Measurements from ENCODE around the gene PANK3. TPM values are rescaled to one million over a fixed set of nuclear protein-coding genes. Genes with fewer than 3 reads are reported as not detected.

The PANK3 gene
- total RNA-seq, 1 experiment from 2014 or later = 79.7 TPM

GRCh38 chr5:168602517-168602916 lies 23.3 kb upstream of the PANK3 start:
- Histone ChIP-seq H3K9me3 (ENCODE audit: control insufficient read depth, insufficient read depth, low read depth, low read length) (no peaks in the 10 kb centered on the region), H3K4me1 (ENCODE audit: control insufficient read depth, insufficient read depth, low read length) (no peaks in the 10 kb centered on the region; the same call in 1 of the 2 replicates), H3K4me3 (ENCODE audit: low read depth in 2 of 2, low read length in 2 of 2) (no peak overlapping the region), H3K36me3 (ENCODE audit: control insufficient read depth, insufficient read depth, low read length) (no peaks in the 10 kb centered on the region), H3K27me3 (ENCODE audit: control insufficient read depth, insufficient read depth, low read length) (no peaks in the 10 kb centered on the region), H3K27ac (ENCODE audit: low read length) (no peak overlapping the region)
- intact Hi-C loops (cut with micrococcal nuclease; ENCODE audit: unreplicated experiment) = no loop called here
- no peak for ATAC-seq
- ChIA-PET POLR2A (no interaction called here), CTCF (no interaction called here)
- in situ Hi-C loops (cut with HindIII; ENCODE audit: low pct_unique_long_range_greater_than_20kb, low sequenced_read_pairs) = no loop called here
- BruUV-seq (replicated peaks) = no TSS peak
- DNase-seq (ENCODE audit: low read depth, low spot score) = no peak
- TF ChIP-seq POLR2AphosphoS5 (IDR thresholded peaks at IDR 0.05; ENCODE audit: low read depth, low read length) (no peak), SIN3A (IDR thresholded peaks at IDR 0.05; ENCODE audit: borderline replicate concordance, insufficient read depth, low read depth, low read length) (no peak), REST (IDR thresholded peaks at IDR 0.05; ENCODE audit: insufficient read depth in 1 of 2, low read depth in 2 of 2, low read length in 1 of 2) (no peak), CTCF (IDR thresholded peaks at IDR 0.05) (no peak)

GRCh38 chr5:168601972-168602371 lies 22.8 kb upstream of the PANK3 start:
- no peak for ATAC-seq
- intact Hi-C loops (cut with micrococcal nuclease; ENCODE audit: unreplicated experiment) = no loop called here
- POLR2A ChIA-PET = no interaction called here
- H3K27ac ChIP-seq (ENCODE audit: low read length) = no peak overlapping the region
- no peak for DNase-seq (ENCODE audit: low read depth, low spot score)
- in situ Hi-C loops (cut with HindIII; ENCODE audit: low pct_unique_long_range_greater_than_20kb, low sequenced_read_pairs) = no loop called here
- no peaks in the 10 kb centered on the region for H3K27me3 ChIP-seq (ENCODE audit: control insufficient read depth, insufficient read depth, low read length)
- H3K4me1 ChIP-seq (ENCODE audit: control insufficient read depth, insufficient read depth, low read length) = no peaks in the 10 kb centered on the region; the same call in 1 of the 2 replicates
- CTCF ChIA-PET = no interaction called here
- BruUV-seq (replicated peaks) = no TSS peak
- TF ChIP-seq REST (IDR thresholded peaks at IDR 0.05; ENCODE audit: insufficient read depth in 1 of 2, low read depth in 2 of 2, low read length in 1 of 2) = no peak
- TF ChIP-seq SIN3A (IDR thresholded peaks at IDR 0.05; ENCODE audit: borderline replicate concordance, insufficient read depth, low read depth, low read length) = no peak
- TF ChIP-seq CTCF (IDR thresholded peaks at IDR 0.05) = no peak
- TF ChIP-seq POLR2AphosphoS5 (IDR thresholded peaks at IDR 0.05; ENCODE audit: low read depth, low read length) = no peak
- no peak for TF ChIP-seq TCF7L2 (IDR thresholded peaks at IDR 0.05; ENCODE audit: low read depth, low read length)
- no peaks in the 10 kb centered on the region for H3K36me3 ChIP-seq (ENCODE audit: control insufficient read depth, insufficient read depth, low read length)
- H3K4me3 ChIP-seq (ENCODE audit: low read depth in 2 of 2, low read length in 2 of 2) = no peak overlapping the region
- no peaks in the 10 kb centered on the region for H3K9me3 ChIP-seq (ENCODE audit: control insufficient read depth, insufficient read depth, low read depth, low read length)
